HG02981 (cell line): ENCODE data around the gene HADH.
A peak's percentile ranks its signal among the peaks of the same experiment; 100 is the strongest.
"Not testable (repeated sequence)": the region's sequence is repeated elsewhere in the genome, so short reads cannot be mapped to it uniquely, and the experiment has no call there.

Experiments
- ATAC-seq: cut with Tn5 transposase; IDR thresholded peaks from one replicate; pipeline ENCODE4 v1.9.1; 2021; ENCODE audit warnings: mild to moderate bottlenecking, moderate library complexity; ENCODE audit not compliant: unreplicated experiment

Gene HADH

DNA sequence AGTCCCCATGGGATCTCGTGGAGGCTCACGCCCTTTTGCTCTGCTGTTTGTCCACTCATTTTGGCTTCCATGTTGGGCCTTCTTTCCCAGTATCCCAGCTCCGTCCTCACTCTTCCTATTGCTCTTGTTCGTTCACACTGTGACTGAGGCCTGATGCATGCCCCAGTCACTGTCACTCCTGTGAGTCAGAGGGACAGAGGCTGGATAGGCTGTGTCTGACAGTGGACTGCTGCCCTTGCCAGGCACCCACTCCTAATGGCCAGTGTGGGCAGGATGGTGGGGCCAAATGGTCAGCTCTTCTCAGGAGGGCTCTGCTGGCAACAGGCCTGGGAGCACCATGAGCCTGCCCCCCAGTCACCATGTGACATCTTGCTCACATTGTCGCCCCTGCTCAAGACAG is 40.0 kb downstream of the HADH start:
- ATAC-seq = no peak

GRCh38 chr4:108030332-108030731 is 40.6 kb downstream of the HADH start:
- ATAC-seq = peak; percentile 97

- ATAC-seq = no peak
Observed at GRCh38 chr4:108031427-108032083, 41.9 kb downstream of the HADH start.

DNA sequence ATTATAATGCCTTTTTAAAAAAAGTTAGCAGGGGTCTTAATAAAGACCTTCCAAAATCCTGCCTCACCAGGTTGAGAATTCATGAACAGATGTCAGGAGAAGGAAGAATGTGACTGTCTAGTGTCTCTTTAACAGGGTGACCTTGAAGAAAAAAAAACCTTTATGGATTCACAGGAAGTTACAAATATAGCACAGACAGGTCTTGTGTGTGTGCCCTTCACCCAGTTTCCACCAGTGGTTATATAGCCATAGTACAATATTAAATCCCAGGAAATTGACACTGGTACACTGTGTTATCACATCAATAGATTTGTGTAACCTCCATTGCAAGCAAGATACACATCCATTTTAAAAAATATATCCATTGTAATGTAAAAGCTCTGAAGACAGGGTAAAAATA is 43.7 kb downstream of the HADH start:
- no peak for ATAC-seq

DNA sequence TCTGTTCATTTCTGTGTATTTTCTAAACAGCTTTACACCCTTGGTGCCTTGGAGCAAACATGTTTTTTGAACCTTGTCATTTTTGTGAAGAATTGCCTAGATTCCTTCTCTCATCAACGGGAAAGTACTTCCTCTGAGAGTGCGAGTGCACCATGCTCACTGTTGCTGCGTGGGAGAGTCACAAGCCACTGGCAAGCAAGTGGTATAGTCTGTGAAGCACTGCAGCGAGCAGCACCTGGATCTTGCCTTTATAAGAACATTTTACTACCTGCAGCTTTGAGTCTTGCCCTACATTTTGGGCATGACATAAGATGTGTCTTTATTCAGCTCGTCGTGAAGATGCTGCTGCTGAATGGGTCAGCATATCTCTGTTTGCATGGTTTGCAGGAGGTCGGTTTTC is 44.9 kb downstream of the HADH start:
- no peak for ATAC-seq

- ATAC-seq = no peak
Observed at GRCh38 chr4:108035691-108036090, 46.0 kb downstream of the HADH start.

GRCh38 chr4:108036213-108036612 is 46.5 kb downstream of the HADH start:
- ATAC-seq = peak; percentile 83

DNA sequence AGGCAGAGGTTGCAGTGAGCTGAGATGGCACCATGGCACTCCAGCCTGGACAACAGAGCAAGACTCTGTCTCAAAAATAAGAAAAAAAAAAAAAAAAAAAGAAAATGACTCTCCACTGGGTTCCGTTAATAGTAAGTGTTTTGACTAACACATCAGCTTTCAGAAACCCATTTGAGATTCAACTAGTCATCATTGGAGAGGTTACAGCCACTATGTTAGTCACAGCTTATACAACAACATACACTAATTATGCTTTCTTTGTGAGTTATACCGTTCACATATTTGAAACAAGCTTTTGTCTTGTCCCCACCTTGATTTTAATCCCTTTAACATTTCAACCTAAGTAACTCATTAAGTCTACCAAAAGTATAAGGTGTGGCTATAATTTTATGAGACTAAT is 48.2 kb downstream of the HADH start:
- ATAC-seq = no peak

DNA sequence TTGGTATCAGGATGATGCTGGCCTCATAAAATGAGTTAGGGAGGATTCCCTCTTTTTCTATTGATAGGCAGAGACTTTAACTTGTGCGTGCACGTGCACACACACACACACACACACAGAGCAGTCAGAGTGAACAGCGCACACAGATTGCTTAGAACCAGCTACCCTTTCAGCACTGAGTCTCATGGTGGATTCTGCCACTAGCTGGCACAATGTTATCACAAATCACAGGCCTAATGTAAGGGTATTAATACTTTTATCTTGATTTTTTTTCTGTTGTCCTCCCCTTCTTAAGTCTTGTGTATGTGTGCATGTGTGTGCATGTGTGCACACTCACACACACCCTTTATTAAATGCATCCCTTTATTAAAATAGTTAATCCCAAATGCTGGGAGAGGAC is 53.2 kb downstream of the HADH start:
- no peak for ATAC-seq

DNA sequence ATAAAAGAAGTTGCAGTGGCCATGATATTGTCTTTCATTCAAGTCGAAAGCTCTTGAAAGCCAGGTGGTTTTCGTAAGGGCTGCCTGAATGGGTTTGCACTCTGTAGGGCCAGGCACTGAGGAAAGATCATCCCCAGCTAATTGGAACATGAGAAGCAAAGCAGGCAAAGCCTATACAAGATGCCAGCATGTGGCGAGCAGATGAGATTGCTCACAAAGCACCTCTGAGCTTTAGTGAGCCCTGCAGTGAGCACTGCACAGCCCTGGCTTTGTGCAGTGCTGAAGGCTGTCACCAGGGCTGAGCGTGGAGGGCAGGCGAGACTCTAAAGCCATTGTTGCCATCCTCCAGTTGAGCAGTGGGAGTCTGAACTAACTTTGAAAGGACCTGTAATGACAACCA is 53.8 kb downstream of the HADH start:
- ATAC-seq = no peak

DNA sequence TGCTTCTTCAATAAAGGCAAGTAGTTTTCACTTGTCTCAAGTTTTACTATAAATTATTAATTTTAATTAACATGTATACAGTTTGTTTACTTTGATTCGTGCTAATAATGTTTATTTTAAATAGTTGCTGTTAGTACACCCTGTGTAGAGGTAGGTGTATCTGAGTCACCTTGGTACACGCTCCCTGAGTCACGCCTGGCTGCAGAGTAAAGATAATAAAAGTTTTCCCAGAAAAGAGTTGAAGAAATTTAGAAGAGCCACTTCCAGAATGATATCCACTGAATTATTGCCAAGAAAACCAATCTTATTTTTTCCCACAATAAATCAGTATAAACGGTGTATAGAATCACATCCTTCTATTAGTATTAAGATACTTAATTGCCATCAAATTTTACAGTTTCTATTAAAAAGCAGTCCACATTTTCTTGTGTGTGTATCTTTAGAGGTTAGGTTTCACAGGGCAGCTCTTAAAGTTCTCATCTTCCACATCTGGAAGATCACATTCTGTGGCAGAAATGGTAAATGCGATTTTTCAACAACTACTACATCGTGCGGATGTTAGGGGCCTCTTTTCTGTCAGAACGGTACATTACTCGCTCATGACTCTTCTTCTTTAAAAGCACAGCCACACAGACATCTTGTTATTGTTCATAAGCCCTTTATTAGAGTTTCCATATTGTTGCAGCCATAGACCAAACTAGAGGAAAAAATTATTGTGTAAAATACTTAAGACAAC is 55.4 kb downstream of the HADH start:
- ATAC-seq = no peak

DNA sequence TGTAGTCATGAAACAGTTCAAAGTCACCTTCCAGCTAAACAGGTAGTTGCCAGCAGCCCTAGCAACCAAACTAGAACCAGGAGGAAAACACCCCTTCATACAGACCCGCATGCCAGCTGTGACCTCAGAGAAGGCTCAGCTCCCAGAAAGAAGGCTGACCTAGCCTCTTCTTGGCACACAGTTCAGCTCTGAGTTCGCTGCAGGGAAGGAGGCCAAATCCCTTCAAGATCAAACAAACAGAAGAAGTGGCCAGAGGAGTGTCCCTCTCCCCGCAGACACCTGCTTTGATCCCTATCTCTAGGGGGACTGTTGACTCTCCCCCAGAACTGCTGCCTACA is 56.0 kb downstream of the HADH start:
- ATAC-seq = no peak

DNA sequence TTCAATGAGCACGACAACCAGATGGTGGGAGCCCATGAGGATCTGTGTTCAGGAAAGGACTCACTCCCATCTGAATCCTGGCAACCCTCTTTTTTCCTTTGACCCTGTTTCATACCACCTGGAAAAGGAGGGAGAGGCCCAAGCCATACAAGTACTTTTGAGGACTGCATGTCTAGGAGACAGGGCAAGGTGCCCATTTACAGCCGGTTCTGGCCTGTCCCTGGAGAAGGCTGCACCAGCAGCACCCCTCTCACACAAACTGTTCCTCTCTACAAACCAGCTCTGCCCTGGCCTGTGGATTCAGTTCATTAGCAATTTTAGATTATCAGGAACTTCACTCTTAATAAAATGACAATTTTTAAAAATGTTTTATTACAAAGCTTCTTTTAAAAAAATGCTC is 57.5 kb downstream of the HADH start:
- ATAC-seq = no peak

DNA sequence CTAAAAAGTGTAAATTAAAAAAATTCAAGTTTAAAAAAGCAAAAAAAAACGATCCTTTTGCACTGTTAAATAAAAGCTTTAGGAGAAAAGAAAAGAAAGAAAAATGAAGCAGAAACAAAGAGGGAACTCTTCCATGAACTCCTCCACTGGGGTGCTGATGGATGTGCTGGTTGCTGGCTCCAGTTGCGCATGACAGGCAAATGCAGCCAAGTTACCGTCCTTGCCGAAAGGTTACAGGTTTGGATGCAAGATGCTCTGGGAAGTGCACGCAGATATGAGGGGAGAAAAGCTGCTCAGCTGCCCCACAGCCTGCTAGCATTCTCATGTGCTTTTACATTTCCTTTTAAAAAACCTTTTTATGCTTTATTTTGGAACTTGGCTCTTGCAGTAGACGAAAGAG is 58.5 kb downstream of the HADH start:
- no peak for ATAC-seq

- no peak for ATAC-seq
Observed at GRCh38 chr4:108048997-108049396, 59.3 kb downstream of the HADH start.

DNA sequence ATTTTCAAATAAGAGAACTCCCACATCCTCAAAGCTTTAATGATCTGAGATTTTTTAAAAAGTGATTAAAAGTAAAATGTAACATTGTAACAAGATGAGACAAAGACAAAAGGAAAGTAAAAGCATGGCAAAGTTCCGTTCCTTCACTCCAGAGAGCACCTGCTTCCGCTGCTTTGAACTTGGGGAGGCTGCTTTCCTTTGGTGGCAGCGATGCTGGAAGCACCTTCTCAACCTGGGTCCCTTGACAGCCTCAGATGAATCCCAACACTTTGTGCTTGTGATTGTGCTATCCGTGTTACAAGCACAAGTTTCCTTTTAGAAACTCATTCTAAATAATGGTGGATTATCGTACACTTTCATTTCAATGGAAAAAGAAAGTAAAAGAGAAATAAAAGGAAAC is 59.7 kb downstream of the HADH start:
- ATAC-seq = no peak

DNA sequence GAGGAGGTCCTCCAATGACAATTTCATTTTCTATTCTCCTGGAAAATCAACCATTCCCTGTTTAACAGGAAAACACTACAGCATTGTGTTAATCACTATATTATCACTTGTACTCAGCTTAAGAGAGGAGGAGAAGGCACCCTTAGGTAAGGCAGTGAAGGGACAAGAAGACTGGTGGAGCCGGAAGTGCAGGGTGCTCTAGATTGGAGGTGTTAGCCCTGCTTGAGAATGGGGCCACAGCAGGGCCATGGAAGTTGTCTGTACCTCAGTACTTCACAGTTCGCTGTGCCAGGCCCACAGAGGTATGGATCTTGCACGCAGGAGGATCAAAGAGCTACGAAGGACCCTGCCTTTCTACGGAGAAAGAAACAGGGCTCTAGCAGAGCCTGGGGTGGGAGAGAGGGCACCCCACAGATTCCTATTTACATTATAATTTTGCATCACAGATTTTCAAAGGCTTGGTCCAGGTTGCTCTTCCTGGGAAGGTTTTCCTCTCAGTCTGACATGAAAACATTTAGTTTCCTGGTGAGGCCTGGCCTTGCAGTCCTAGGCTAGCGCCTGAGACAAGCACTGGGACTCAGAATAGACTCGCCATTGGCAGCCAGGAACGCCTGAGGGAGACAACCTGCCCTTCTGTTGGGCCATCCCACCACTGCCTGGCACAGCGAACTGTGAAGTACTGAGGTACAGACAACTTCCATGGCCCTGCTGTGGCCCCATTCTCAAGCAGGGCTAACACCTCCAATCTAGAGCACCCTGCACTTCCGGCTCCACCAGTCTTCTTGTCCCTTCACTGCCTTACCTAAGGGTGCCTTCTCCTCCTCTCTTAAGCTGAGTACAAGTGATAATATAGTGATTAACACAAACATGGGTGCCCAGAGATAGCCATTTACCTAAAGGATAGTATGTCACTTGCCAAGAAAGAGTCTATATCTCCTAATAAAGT is 60.8 kb downstream of the HADH start:
- not testable (repeated sequence) for ATAC-seq

DNA sequence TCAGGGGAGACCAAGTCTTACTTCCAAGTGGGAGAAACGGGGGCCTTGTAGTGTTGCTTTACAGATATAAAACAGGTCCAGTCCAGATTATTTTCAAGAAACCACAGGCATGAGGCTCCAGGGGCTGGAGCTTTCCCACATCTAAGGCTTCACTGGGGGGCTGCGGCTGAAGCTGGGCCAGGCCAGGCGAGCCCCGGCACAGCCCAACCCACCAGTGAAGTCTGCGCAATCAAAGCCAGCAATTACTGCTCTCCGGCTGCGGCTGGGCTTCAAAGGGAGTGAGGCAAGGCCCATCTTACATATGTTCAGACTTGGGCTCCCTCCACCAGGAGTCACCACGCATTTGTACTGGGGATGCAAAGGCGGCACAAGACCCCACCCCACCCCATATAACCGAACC is 61.7 kb downstream of the HADH start:
- no peak for ATAC-seq

DNA sequence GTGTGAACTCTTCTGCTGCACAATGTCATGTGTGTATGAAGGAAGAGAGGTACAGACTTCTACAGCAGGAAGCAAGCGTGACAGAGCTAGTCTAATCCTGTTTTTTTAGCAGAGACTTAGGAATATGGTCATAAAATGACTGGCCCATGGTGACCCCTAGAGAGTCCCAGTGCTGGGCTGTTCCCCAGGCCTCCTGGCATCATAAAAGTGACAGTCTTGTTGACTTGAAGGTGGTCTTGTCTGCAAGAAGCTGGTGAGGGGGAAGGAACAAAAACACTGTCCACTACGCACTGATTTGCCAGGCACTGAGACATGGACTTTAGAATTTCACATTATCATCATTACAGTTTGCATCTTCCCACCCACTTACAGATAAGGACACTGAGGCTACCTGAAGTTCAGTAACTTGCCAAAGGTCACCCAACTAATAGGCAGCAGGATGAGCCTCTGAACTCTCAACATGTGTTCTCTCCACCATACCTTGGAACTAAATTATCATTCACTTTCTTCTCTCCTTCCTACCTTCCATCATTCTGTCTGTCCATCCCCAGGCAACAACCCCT is 63.0 kb downstream of the HADH start:
- no peak for ATAC-seq

- ATAC-seq = peak; percentile 96
Observed at GRCh38 chr4:108053251-108053711, 63.6 kb downstream of the HADH start.

DNA sequence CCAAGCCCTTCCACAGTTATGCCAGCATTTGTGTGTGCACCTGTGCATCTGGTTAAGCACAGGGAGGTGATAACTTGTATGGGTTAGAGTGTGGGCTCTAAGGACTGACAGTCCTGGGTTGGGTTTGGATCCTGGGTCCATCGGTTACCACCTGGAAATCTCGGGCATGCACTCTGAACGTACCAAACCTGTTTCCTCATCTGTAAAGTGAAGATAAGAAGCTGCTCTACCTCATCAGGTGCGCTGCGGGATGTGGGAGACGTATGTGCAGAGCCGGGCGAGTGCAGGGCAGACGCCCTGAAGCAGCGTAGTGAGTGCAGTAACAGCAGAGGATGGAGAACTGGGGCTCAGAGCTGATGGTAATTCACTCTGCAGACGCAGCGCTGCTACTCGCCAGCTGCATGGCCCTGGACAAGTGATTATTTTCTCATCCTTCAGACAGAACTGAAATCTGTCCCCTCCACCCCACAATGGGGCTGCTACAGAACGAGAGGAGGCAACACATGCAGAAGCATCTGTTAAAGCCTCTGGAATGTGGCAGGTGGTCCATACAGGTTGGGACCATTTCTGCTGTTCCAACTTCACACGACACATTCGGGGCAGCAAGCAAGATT is 64.4 kb downstream of the HADH start:
- no peak for ATAC-seq
